Natural killer cell treated with Interleukin-12 subunit alpha and Interleukin-12 subunit beta and Interleukin-15 and Interleukin-18, amount 100 ng/mL, for 72 hours (primary cell): ENCODE measurements around the gene PEX13. TPM values are rescaled to one million over a fixed set of nuclear protein-coding genes. Genes with fewer than 3 reads are reported as not detected.
A peak's percentile ranks its signal among the peaks of the same experiment; 100 is the strongest.
"Not testable (repeated sequence)": the region's sequence is repeated elsewhere in the genome, so short reads cannot be mapped to it uniquely, and the experiment has no call there.

Source experiments
- ATAC-seq, 2 donors: fragments of 150-1000 bp; cut with Tn5 transposase in 1 of 2; sonication (Bioruptor Pico), chemical (Tn5 transposase) in 1 of 2; 2 replicates each; pipeline ENCODE4 v1.10.0; 2021
- DNase-seq: peaks from one replicate; pipeline ENCODE4 v3.0.0; 2022; ENCODE audit warnings: low spot score
- H3K27ac Mint-ChIP-seq, 2 donors: 1 replicate in 1 of 2; 2 replicates in 1 of 2; pipeline ENCODE4 v1.8.0; 2022; ENCODE audit warnings: mixed read lengths in 2 of 2, mild to moderate bottlenecking in 1 of 2, moderate library complexity in 1 of 2
- H3K27me3 Mint-ChIP-seq, 2 donors: 1 replicate in 1 of 2; 2 replicates in 1 of 2; pipeline ENCODE4 v1.8.0; 2022; ENCODE audit warnings: mixed read lengths in 2 of 2
- H3K36me3 Mint-ChIP-seq: one replicate; pipeline ENCODE4 v1.8.0; 2022; ENCODE audit warnings: mixed read lengths
- H3K4me1 Mint-ChIP-seq, 2 donors: 1 replicate in 1 of 2; 2 replicates in 1 of 2; pipeline ENCODE4 v1.8.0; 2022; ENCODE audit warnings: low read depth in 2 of 2, mixed read lengths in 2 of 2, mild to moderate bottlenecking in 1 of 2
- H3K4me3 Mint-ChIP-seq: one replicate; pipeline ENCODE4 v1.8.0; 2022; ENCODE audit warnings: mixed read lengths
- H3K9me3 Mint-ChIP-seq: 2 replicates; pipeline ENCODE4 v1.8.0; 2022; ENCODE audit warnings: mixed read lengths
- total RNA-seq, 2 donors: library from RNA; stranded (reverse); gene quantifications; one replicate each; pipeline ENCODE4 v1.2.3, GENCODE V29; 2022

Gene PEX13
- total RNA-seq, 2 donors from 2014 or later, result 15.9 to 25.8 TPM

GRCh38 chr2:60987656-60988055 lies 29.9 kb upstream of the PEX13 start:
- not testable (repeated sequence) for ATAC-seq, DNase-seq, H3K9me3 Mint-ChIP-seq

GRCh38 chr2:60989259-60989658 lies 28.3 kb upstream of the PEX13 start:
- H3K27ac Mint-ChIP-seq, result no peak overlapping the region
- H3K4me3 Mint-ChIP-seq, result no peak overlapping the region
- H3K9me3 Mint-ChIP-seq, result no peaks in the 10 kb centered on the region

More at GRCh38 chr2:60987656-60988055, 29.9 kb upstream of the PEX13 start:
- not testable (repeated sequence) for H3K4me3 Mint-ChIP-seq, H3K4me1 Mint-ChIP-seq, H3K27me3 Mint-ChIP-seq
- peaks cover 11% of the 10 kb centered on the region for H3K36me3 Mint-ChIP-seq
- H3K27ac Mint-ChIP-seq, result peak overlapping the region in 1 of 2 donors; percentile 23

DNA sequence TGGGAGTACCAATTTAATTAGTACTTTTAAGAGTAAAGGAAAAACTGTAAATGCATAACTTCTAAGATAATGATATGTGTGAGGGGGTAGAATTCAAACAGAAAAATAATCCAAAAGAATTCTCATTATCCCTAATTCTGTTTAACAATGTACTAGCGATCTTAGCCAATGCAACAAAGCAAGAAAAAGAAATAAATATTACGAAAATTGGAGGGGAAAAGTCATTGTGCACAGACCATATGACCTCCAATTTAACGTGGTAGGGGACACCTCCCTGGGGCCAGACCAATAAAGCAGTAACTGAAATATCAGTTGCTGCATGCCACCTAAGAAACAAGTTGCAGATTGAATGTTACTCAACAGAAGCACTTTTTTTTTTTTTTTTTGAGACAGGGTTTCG lies 25.9 kb upstream of the PEX13 start:
- H3K4me1 Mint-ChIP-seq, result peaks cover 14 to 22% of the 10 kb centered on the region in 2 donors
- no peak for ATAC-seq
- H3K4me3 Mint-ChIP-seq, result no peak overlapping the region
- H3K36me3 Mint-ChIP-seq, result peaks cover 13% of the 10 kb centered on the region
- no peaks in the 10 kb centered on the region for H3K27me3 Mint-ChIP-seq
- DNase-seq, result no peak
- H3K27ac Mint-ChIP-seq, result peak overlapping the region in 1 of 2 donors; percentile 96
- H3K9me3 Mint-ChIP-seq, result no peaks in the 10 kb centered on the region

More at GRCh38 chr2:60989259-60989658, 28.3 kb upstream of the PEX13 start:
- peaks cover 13% of the 10 kb centered on the region for H3K36me3 Mint-ChIP-seq
- no peaks in the 10 kb centered on the region for H3K27me3 Mint-ChIP-seq
- H3K4me1 Mint-ChIP-seq, result peaks cover 14 to 17% of the 10 kb centered on the region in 2 donors
- DNase-seq, result no peak
- no peak for ATAC-seq

- Mint-ChIP-seq H3K4me3 (peak overlapping the region; percentile 61), H3K4me1 (peaks cover 18 to 19% of the 10 kb centered on the region in 2 donors), H3K36me3 (peaks cover 9% of the 10 kb centered on the region), H3K27me3 (no peaks in the 10 kb centered on the region), H3K9me3 (no peaks in the 10 kb centered on the region), H3K27ac (peak overlapping the region; percentile 82 to 96)
- peak; percentile 70 for DNase-seq
- peak; percentile 98 for ATAC-seq
These were observed 24.5 kb upstream of the PEX13 start for GRCh38 chr2:60992985-60993392.

- Mint-ChIP-seq H3K36me3 (peaks cover 9% of the 10 kb centered on the region), H3K9me3 (no peaks in the 10 kb centered on the region), H3K27ac (peak overlapping the region; percentile 82 to 96), H3K4me1 (peaks cover 18 to 19% of the 10 kb centered on the region in 2 donors), H3K27me3 (no peaks in the 10 kb centered on the region), H3K4me3 (no peak overlapping the region)
- ATAC-seq, result no peak
- DNase-seq, result no peak
These were observed 23.4 kb upstream of the PEX13 start for GRCh38 chr2:60994131-60994530.

GRCh38 chr2:60998628-60999545 lies 18.6 kb upstream of the PEX13 start:
- Mint-ChIP-seq H3K9me3 (no peaks in the 10 kb centered on the region), H3K4me3 (no peak overlapping the region), H3K4me1 (peaks cover 4 to 6% of the 10 kb centered on the region in 2 donors), H3K27ac (no peak overlapping the region), H3K27me3 (no peaks in the 10 kb centered on the region), H3K36me3 (no peaks in the 10 kb centered on the region)
- DNase-seq (no peak), ATAC-seq (no peak)

GRCh38 chr2:61005736-61006135 lies 11.8 kb upstream of the PEX13 start:
- Mint-ChIP-seq H3K27ac (no peak overlapping the region), H3K27me3 (no peaks in the 10 kb centered on the region), H3K4me3 (no peak overlapping the region), H3K4me1 (no peaks in the 10 kb centered on the region), H3K36me3 (no peaks in the 10 kb centered on the region), H3K9me3 (no peaks in the 10 kb centered on the region)
- ATAC-seq (no peak), DNase-seq (no peak)

DNA sequence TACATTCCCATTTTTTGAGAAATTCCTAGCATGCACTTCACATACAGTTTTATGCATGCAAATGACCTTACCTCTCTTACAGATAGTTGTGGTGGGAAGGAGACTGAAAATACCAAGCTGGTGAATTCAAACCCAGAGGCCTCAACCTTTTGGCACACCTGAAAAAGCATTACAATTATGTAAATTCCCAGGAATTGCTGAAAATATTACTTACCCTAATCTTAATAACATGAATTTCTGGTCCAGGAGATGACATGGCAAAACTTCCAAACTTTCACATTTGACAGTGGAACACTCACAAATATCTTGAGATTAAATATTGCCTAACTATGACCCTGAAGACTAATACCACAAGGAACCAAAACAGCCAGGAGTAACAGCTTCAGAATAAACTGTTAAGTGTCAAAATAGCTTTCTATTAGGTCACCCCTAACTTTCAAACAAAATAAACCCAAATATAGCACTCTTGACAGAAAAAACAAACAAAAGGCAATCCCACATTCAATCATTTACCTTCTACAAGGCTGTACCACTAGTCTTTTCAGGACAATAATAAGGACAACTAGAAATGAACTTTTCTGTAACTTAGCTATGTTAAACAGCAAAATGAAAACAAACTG lies 10.9 kb upstream of the PEX13 start:
- H3K27ac Mint-ChIP-seq, result no peak overlapping the region
- DNase-seq, result no peak
- H3K27me3 Mint-ChIP-seq, result no peaks in the 10 kb centered on the region
- no peak for ATAC-seq
- no peaks in the 10 kb centered on the region for H3K9me3 Mint-ChIP-seq
- H3K4me1 Mint-ChIP-seq, result no peaks in the 10 kb centered on the region
- no peak overlapping the region for H3K4me3 Mint-ChIP-seq
- H3K36me3 Mint-ChIP-seq, result no peaks in the 10 kb centered on the region

DNA sequence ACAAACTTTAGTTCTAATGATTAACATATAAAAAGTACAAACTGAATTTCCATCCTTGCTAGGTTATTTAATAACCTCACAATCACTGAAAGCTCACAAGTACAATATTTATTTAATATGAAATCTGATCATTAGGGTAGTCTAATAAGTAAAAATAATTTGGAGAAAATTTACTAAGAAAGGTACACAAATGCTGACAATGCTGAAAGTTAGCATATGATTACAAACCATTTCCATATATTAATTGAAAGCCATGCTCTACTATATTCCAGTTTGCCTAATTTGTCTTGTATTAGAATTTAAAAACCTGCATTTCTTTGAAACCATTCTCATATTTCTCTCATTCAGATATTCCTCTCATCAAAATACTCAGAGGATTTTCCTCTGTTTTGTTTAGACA lies 8.2 kb upstream of the PEX13 start:
- H3K27ac Mint-ChIP-seq, result no peak overlapping the region
- H3K36me3 Mint-ChIP-seq, result no peaks in the 10 kb centered on the region
- no peaks in the 10 kb centered on the region for H3K27me3 Mint-ChIP-seq
- DNase-seq (no peak), ATAC-seq (no peak)
- peaks cover 0 to 3% of the 10 kb centered on the region in 2 donors for H3K4me1 Mint-ChIP-seq
- no peak overlapping the region for H3K4me3 Mint-ChIP-seq
- H3K9me3 Mint-ChIP-seq, result no peaks in the 10 kb centered on the region

GRCh38 chr2:61011678-61012077 lies 5.8 kb upstream of the PEX13 start:
- ATAC-seq, result no peak
- Mint-ChIP-seq H3K27ac (no peak overlapping the region), H3K27me3 (no peaks in the 10 kb centered on the region), H3K9me3 (no peaks in the 10 kb centered on the region), H3K4me3 (no peak overlapping the region), H3K4me1 (peaks cover 7 to 13% of the 10 kb centered on the region in 2 donors), H3K36me3 (no peaks in the 10 kb centered on the region)
- DNase-seq, result no peak

GRCh38 chr2:61012303-61012702 lies 5.2 kb upstream of the PEX13 start:
- DNase-seq, H3K4me3 Mint-ChIP-seq, H3K36me3 Mint-ChIP-seq, H3K27me3 Mint-ChIP-seq, H3K9me3 Mint-ChIP-seq, ATAC-seq, H3K27ac Mint-ChIP-seq: not testable (repeated sequence)
- H3K4me1 Mint-ChIP-seq, result peaks cover 7 to 13% of the 10 kb centered on the region in 2 donors

DNA sequence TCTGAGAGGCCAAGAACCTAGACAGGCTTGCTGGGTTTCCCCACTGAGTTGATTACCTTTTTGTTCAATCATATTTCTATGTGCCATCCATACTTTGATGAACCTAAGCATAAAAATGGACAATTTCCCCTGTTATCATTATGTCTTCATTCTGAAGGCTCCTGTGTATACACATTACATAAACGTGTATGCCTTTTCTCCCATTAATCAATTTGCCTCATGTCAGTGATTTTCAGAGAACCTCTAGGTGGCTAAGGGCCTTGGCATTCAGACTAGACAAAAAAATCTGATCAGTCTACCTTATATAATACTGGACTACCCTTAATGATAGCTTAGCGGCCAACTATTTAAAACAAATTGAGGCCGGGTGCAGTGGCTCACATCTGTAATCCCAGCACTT lies 4.1 kb upstream of the PEX13 start:
- no peaks in the 10 kb centered on the region for H3K9me3 Mint-ChIP-seq
- no peaks in the 10 kb centered on the region for H3K27me3 Mint-ChIP-seq
- DNase-seq, result no peak
- H3K27ac Mint-ChIP-seq, result no peak overlapping the region
- no peak for ATAC-seq
- H3K4me3 Mint-ChIP-seq, result no peak overlapping the region
- peaks cover 12 to 17% of the 10 kb centered on the region in 2 donors for H3K4me1 Mint-ChIP-seq
- no peaks in the 10 kb centered on the region for H3K36me3 Mint-ChIP-seq

GRCh38 chr2:61014763-61015162 lies 2.8 kb upstream of the PEX13 start:
- Mint-ChIP-seq H3K27ac (peak overlapping the region in 1 of 2 donors; percentile 31), H3K36me3 (no peaks in the 10 kb centered on the region), H3K4me1 (peaks cover 17 to 26% of the 10 kb centered on the region in 2 donors), H3K27me3 (no peaks in the 10 kb centered on the region), H3K9me3 (no peaks in the 10 kb centered on the region), H3K4me3 (peak overlapping the region; percentile 97)
- ATAC-seq (no peak), DNase-seq (no peak)

DNA sequence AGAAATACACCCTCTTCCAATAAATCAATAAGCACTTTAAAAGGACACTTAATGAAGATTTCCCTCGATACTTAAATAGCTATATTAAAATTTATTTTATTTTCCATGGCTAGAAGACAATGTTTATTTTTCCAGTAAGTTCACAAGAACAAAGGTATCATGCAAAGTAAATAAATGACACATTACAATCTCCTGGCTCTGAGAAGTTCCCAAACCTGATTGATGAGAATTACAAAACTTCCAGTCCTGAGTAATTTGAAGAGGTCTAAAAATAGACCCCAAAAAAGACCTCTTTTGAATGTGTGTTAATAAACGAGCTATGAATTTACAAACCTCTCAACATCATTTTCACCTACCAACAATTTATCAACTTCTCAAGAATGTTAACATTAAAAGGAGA lies 1.5 kb upstream of the PEX13 start:
- Mint-ChIP-seq H3K27ac (peak overlapping the region; percentile 85 to 98), H3K4me1 (peaks cover 17 to 26% of the 10 kb centered on the region in 2 donors), H3K27me3 (no peaks in the 10 kb centered on the region), H3K36me3 (no peaks in the 10 kb centered on the region), H3K4me3 (peak overlapping the region; percentile 97), H3K9me3 (no peaks in the 10 kb centered on the region)
- ATAC-seq (no peak), DNase-seq (no peak)
